Liver (tissue), 9 donors: ENCODE measurements around the gene SEC22A. TPM values are rescaled to one million over a fixed set of nuclear protein-coding genes. Genes with fewer than 3 reads are reported as not detected.

ENCODE experiments used
- DNase-seq: peaks from one replicate; pipeline ENCODE4 v3.0.0-alpha.2; 2017; ENCODE audit warnings: low spot score
- H3K27ac ChIP-seq, 2 donors: one replicate each; pipeline ENCODE4 v1.7.0; 2013; ENCODE audit warnings: inconsistent platforms in 2 of 2, low read length in 2 of 2, control low read depth in 1 of 2, low read depth in 1 of 2, mild to moderate bottlenecking in 1 of 2
- H3K27me3 ChIP-seq, 4 donors: one replicate each; pipeline versions ENCODE4 v1.6.1 to v1.7.0; 2013; ENCODE audit warnings: low read length in 3 of 4, inconsistent platforms in 1 of 4, mild to moderate bottlenecking in 1 of 4, moderate library complexity in 1 of 4; ENCODE audit not compliant: control insufficient read depth in 4 of 4, insufficient read depth in 4 of 4
- H3K36me3 ChIP-seq, 4 donors: one replicate each; pipeline versions ENCODE4 v1.6.1 to v1.7.0; 2013; ENCODE audit warnings: low read length in 3 of 4, mild to moderate bottlenecking in 3 of 4, low read depth in 1 of 4, moderate library complexity in 1 of 4; ENCODE audit not compliant: control insufficient read depth in 4 of 4, insufficient read depth in 3 of 4
- H3K4me1 ChIP-seq, 4 donors: one replicate each; pipeline versions ENCODE4 v1.6.1 to v1.7.0; 2013; ENCODE audit warnings: low read length in 3 of 4, mild to moderate bottlenecking in 3 of 4, moderate library complexity in 1 of 4; ENCODE audit not compliant: control insufficient read depth in 4 of 4, insufficient read depth in 4 of 4
- H3K4me3 ChIP-seq, 3 donors: one replicate each; pipeline versions ENCODE4 v1.6.1 to v1.7.0; 2013; ENCODE audit warnings: low read length in 3 of 3, control low read depth in 1 of 3, low read depth in 1 of 3, mild to moderate bottlenecking in 1 of 3
- H3K9ac ChIP-seq, 2 donors: one replicate each; pipeline ENCODE4 v1.7.0; 2013; ENCODE audit warnings: low read length in 2 of 2, mild to moderate bottlenecking in 2 of 2, moderate library complexity in 2 of 2, control low read depth in 1 of 2, low read depth in 1 of 2
- H3K9me3 ChIP-seq, 4 donors: one replicate each; pipeline versions ENCODE4 v1.6.1 to v1.7.0; 2013; ENCODE audit warnings: low read length in 3 of 4; ENCODE audit not compliant: control insufficient read depth in 4 of 4
- ATF3 ChIP-seq: IDR thresholded peaks from 2 replicates; pipeline ENCODE4 v1.6.1; 2016; ENCODE audit warnings: antibody characterized with exemption
- EGR1 ChIP-seq, 2 donors: IDR thresholded peaks; 2 replicates each; pipeline ENCODE4 v1.6.1; 2016 to 2018; ENCODE audit warnings: antibody characterized with exemption in 2 of 2, low read depth in 2 of 2
- FOXA1 ChIP-seq: IDR thresholded peaks from 2 replicates; pipeline ENCODE4 v1.6.1; 2016; ENCODE audit warnings: antibody characterized with exemption
- FOXA2 ChIP-seq: IDR thresholded peaks from 2 replicates; pipeline ENCODE4 v1.6.1; 2016; ENCODE audit warnings: antibody characterized with exemption
- GABPA ChIP-seq, 2 donors: IDR thresholded peaks in 1 of 2; conservative IDR thresholded peaks in 1 of 2; 2 replicates each; pipeline ENCODE4 v1.6.1; 2016; ENCODE audit warnings: antibody characterized with exemption in 2 of 2, mild to moderate bottlenecking in 1 of 2, moderate library complexity in 1 of 2
- HNF4A ChIP-seq, 2 donors: conservative IDR thresholded peaks; 2 replicates each; pipeline ENCODE4 v1.6.1; 2016; ENCODE audit warnings: antibody characterized with exemption in 2 of 2, mild to moderate bottlenecking in 2 of 2
- HNF4G ChIP-seq: IDR thresholded peaks from 2 replicates; pipeline ENCODE4 v1.6.1; 2016; ENCODE audit warnings: antibody characterized with exemption
- JUND ChIP-seq, 2 donors: IDR thresholded peaks; 2 replicates each; pipeline ENCODE4 v1.6.1; 2016; ENCODE audit warnings: antibody characterized with exemption in 2 of 2
- MAX ChIP-seq: IDR thresholded peaks from 2 replicates; pipeline ENCODE4 v1.6.1; 2016; ENCODE audit warnings: antibody characterized with exemption
- NR2F2 ChIP-seq: IDR thresholded peaks from 2 replicates; pipeline ENCODE4 v1.6.1; 2016; ENCODE audit warnings: antibody characterized with exemption
- RAD21 ChIP-seq, 2 donors: IDR thresholded peaks; 2 replicates each; pipeline ENCODE4 v1.6.1; 2016; ENCODE audit warnings: antibody characterized with exemption in 2 of 2, mild to moderate bottlenecking in 2 of 2
- REST ChIP-seq: IDR thresholded peaks from 2 replicates; pipeline ENCODE4 v1.6.1; 2016; ENCODE audit warnings: antibody characterized with exemption, mild to moderate bottlenecking
- RXRA ChIP-seq, 2 donors: IDR thresholded peaks; 2 replicates each; pipeline ENCODE4 v1.6.1; 2017 to 2018; ENCODE audit warnings: antibody characterized with exemption in 2 of 2, mild to moderate bottlenecking in 1 of 2
- SP1 ChIP-seq: IDR thresholded peaks from 2 replicates; pipeline ENCODE4 v1.6.1; 2018; ENCODE audit warnings: antibody characterized with exemption, mild to moderate bottlenecking
- TAF1 ChIP-seq: conservative IDR thresholded peaks from 2 replicates; pipeline ENCODE4 v1.6.1; 2016; ENCODE audit warnings: antibody characterized with exemption, mild to moderate bottlenecking
- YY1 ChIP-seq: IDR thresholded peaks from 2 replicates; pipeline ENCODE4 v1.6.1; 2016; ENCODE audit warnings: antibody characterized with exemption, mild to moderate bottlenecking
- WGBS: extraction: QIAGEN DNeasy Blood & Tissue Kit; methylation state at CpG from one replicate; pipeline ENCODE4 v1.1.7; 2013; 5-methylcytosine and 5-hydroxymethylcytosine counted together
- polyA plus RNA-seq, 2 donors: library from polyadenylated mRNA; stranded (reverse) in 1 of 2; unstranded in 1 of 2; fragments of 200-250 nt in 1 of 2; fragments of >200 nt in 1 of 2; fragmentation: Nextera tagmentation in 1 of 2; extraction: Ambion mirVana in 1 of 2; gene quantifications; one replicate each; pipeline versions ENCODE4 v1.2.1 to v1.2.3, GENCODE V29; 2013 to 2015
- total RNA-seq, 2 donors: library from RNA; depleted of rRNA; stranded (reverse); fragments of >200 nt; gene quantifications; one replicate each; pipeline ENCODE4 v1.2.3, GENCODE V29; 2014
- TF ChIP-seq, protein P1 (sequence below): IDR thresholded peaks from 2 replicates; pipeline ENCODE4 v1.6.1; 2016; ENCODE audit warnings: antibody characterized with exemption
- donor health status: healthy.
- donor health status: healthy.
- donor health status: healthy.
- donor health status: healthy.
- donor health status: healthy.

SEC22A gene
- total and polyA plus RNA-seq, 4 donors = 9.7 to 21.7 (median 16.1) TPM

- Histone ChIP-seq H3K36me3 (peaks cover 0 to 2% (median 0%) of the 10 kb centered on the region in 4 donors), H3K27me3 (no peaks in the 10 kb centered on the region), H3K4me3 (no peak overlapping the region), H3K9ac (no peak overlapping the region), H3K9me3 (no peaks in the 10 kb centered on the region), H3K27ac (no peak overlapping the region), H3K4me1 (no peaks in the 10 kb centered on the region)
- DNase-seq = peak; percentile 30
- 95% methylated on average over 20 of the region's 20 CpGs for WGBS
- TF ChIP-seq RAD21 (IDR thresholded peaks at IDR 0.05) (no peak), NR2F2 (no peak), TAF1 (no peak), HNF4G (no peak), YY1 (no peak), JUND (IDR thresholded peaks at IDR 0.05) (no peak), EGR1 (IDR thresholded peaks at IDR 0.05; ENCODE audit: low read depth in 2 of 2) (no peak), SP1 (no peak), GABPA (IDR thresholded peaks at IDR 0.05 in 1 of 2, conservative IDR thresholded peaks at IDR 0.05 in 1 of 2) (no peak), RXRA (IDR thresholded peaks at IDR 0.05) (no peak), MAX (no peak), FOXA1 (no peak), REST (no peak), FOXA2 (no peak), ATF3 (no peak), HNF4A (conservative IDR thresholded peaks at IDR 0.05) (no peak)
- TF ChIP-seq, protein P1, sequence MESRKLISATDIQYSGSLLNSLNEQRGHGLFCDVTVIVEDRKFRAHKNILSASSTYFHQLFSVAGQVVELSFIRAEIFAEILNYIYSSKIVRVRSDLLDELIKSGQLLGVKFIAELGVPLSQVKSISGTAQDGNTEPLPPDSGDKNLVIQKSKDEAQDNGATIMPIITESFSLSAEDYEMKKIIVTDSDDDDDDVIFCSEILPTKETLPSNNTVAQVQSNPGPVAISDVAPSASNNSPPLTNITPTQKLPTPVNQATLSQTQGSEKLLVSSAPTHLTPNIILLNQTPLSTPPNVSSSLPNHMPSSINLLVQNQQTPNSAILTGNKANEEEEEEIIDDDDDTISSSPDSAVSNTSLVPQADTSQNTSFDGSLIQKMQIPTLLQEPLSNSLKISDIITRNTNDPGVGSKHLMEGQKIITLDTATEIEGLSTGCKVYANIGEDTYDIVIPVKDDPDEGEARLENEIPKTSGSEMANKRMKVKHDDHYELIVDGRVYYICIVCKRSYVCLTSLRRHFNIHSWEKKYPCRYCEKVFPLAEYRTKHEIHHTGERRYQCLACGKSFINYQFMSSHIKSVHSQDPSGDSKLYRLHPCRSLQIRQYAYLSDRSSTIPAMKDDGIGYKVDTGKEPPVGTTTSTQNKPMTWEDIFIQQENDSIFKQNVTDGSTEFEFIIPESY = no peak
These were observed 87.8 kb downstream of the SEC22A start for GRCh38 chr3:123289391-123290106.
